AG04450 (cell line): ENCODE data around the gene KCNJ6. TPM values are rescaled to one million over a fixed set of nuclear protein-coding genes. Genes with fewer than 3 reads are reported as not detected.

Experiments used
- CTCF ChIA-PET: fragments of 300-600, 350-600 bp; formaldehyde crosslinking; extraction: SDS; loops from one replicate; lab custom pipeline; 2022; ENCODE audit warnings: antibody characterized with exemption, inconsistent platforms; lab: Charles Lee
- POLR2A ChIA-PET: fragments of 350-600 bp; formaldehyde crosslinking; extraction: SDS; loops from one replicate; lab custom pipeline; 2021; ENCODE audit warnings: antibody characterized with exemption, inconsistent platforms; lab: Yijun Ruan, JAX
- DNase-seq: peaks from one replicate; pipeline ENCODE4 v3.0.0-alpha.2; 2011; ENCODE audit warnings: low read depth, low spot score
- H3K27ac ChIP-seq: one replicate; pipeline ENCODE4 v1.5.1; 2012; ENCODE audit warnings: low read depth, low read length, control low read depth
- H3K27me3 ChIP-seq: one replicate; pipeline ENCODE4 v1.6.0; 2012; ENCODE audit warnings: low read length; ENCODE audit not compliant: control insufficient read depth, insufficient read depth
- H3K4me3 ChIP-seq: 2 replicates; pipeline ENCODE4 v1.5.1; 2011; ENCODE audit warnings: mild to moderate bottlenecking, low read depth, low read length, control low read depth
- H3K9me3 ChIP-seq: 2 replicates; pipeline ENCODE4 v1.5.1; 2012; ENCODE audit warnings: low read length; ENCODE audit not compliant: control insufficient read depth, insufficient read depth
- polyA plus RNA-seq: library from polyadenylated mRNA; depleted of rRNA; stranded (reverse); fragments of >200 nt; gene quantifications from 2 replicates; pipeline ENCODE4 v1.2.3, GENCODE V29; 2011
- TF ChIP-seq, protein P1 (sequence below): IDR thresholded peaks from 2 replicates; pipeline ENCODE4 v1.5.1; 2011; ENCODE audit warnings: low read depth, low read length, control low read depth, inconsistent platforms

Gene KCNJ6
- polyA plus RNA-seq, 1 experiment = 0.02 TPM

DNA sequence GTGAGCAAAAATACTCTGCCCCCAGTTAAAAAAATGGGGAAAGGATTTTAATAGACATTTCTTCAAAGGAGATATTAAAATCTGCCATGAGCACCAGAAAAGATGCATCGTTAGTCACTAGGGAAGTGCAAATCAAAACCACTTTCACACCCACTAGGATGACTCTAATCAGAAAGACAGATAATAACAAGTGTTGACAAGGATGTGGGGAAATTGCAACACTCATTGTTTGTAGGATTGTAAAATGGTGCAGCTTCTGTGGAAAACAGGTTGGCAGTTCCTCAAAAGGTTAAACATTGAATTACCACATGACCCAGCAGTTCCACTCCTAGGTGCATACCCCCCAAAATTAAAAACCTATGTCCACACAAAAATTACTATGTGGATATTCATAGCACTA is 112.3 kb downstream of the KCNJ6 start:
- H3K4me3 ChIP-seq = no peak overlapping the region
- POLR2A ChIA-PET = no interaction called here

DNA sequence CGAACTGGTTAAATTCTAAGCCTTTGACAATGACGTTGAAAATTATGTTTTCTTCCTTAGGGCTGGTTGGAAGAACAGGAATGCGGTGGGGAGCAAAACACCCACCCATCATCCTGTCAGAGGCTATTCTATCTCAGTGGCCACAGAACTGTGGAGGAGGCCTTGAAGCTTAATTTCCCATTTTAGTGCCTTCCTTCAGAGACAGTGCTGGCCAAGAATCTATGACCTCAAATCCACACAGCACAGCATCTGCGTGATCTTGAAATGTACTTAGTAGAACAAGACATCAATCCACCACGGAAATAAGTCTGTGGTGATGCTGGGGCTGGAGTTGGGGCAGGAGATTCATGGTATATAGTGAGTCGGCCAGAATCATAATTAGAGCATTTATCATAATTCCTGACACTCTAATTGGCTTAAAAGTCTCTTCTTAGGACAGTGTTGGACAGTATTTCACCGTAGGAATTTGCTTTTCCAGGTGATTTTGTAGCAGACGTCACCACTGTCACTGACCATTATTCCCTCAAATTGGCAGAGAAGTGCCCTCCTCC is 113.1 kb downstream of the KCNJ6 start:
- TF ChIP-seq, protein P1, sequence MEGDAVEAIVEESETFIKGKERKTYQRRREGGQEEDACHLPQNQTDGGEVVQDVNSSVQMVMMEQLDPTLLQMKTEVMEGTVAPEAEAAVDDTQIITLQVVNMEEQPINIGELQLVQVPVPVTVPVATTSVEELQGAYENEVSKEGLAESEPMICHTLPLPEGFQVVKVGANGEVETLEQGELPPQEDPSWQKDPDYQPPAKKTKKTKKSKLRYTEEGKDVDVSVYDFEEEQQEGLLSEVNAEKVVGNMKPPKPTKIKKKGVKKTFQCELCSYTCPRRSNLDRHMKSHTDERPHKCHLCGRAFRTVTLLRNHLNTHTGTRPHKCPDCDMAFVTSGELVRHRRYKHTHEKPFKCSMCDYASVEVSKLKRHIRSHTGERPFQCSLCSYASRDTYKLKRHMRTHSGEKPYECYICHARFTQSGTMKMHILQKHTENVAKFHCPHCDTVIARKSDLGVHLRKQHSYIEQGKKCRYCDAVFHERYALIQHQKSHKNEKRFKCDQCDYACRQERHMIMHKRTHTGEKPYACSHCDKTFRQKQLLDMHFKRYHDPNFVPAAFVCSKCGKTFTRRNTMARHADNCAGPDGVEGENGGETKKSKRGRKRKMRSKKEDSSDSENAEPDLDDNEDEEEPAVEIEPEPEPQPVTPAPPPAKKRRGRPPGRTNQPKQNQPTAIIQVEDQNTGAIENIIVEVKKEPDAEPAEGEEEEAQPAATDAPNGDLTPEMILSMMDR = no peak
- H3K27me3 ChIP-seq = no peaks in the 10 kb centered on the region
- H3K9me3 ChIP-seq = no peaks in the 10 kb centered on the region
- no peak overlapping the region for H3K4me3 ChIP-seq
- CTCF ChIA-PET = no interaction called here
- POLR2A ChIA-PET = no interaction called here
- no peak overlapping the region for H3K27ac ChIP-seq
- no peak for DNase-seq

More for the DNA sequence above, 112.3 kb downstream of the KCNJ6 start:
- DNase-seq = no peak
- no peaks in the 10 kb centered on the region for H3K27me3 ChIP-seq
- no peaks in the 10 kb centered on the region for H3K9me3 ChIP-seq
- CTCF ChIA-PET = no interaction called here
- TF ChIP-seq, protein P1 = no peak
- no peak overlapping the region for H3K27ac ChIP-seq

DNA sequence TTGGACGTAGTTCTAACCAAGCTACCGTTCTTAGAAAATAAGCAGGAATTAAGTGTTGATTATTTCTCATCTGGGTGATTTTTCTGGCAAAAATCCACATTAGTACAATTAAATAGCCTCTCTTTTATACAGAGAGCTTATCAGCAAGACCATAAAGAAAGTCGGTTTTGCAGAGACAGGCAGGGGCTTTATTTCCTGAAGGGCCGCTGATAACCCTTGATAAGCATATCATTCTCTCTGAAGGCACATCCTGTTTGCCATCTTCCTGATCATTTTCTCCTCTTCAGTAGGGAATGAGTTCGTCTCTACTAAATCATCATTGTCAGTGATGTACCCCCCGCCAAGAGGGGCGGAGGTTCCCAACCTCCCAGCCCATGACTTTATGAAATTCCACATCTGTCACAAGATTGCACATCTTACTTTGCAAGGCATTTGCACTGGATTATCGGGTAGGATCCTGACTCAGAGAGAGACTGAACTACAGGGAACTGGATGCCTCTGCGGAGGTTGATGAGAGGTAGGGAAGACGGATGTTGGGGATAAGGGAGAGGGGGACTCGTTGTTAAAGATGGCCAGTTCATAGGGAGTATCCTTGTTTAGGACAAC is 115.7 kb downstream of the KCNJ6 start:
- Histone ChIP-seq H3K9me3 (no peaks in the 10 kb centered on the region), H3K27ac (no peak overlapping the region), H3K4me3 (no peak overlapping the region), H3K27me3 (no peaks in the 10 kb centered on the region)
- POLR2A ChIA-PET = no interaction called here
- TF ChIP-seq, protein P1 = no peak
- DNase-seq = no peak
- CTCF ChIA-PET = interaction anchor here (0.8 kb wide), 1 partner anchor 83 kb away, joined by 3 read pairs; no protein-coding TSS in a partner anchor

DNA sequence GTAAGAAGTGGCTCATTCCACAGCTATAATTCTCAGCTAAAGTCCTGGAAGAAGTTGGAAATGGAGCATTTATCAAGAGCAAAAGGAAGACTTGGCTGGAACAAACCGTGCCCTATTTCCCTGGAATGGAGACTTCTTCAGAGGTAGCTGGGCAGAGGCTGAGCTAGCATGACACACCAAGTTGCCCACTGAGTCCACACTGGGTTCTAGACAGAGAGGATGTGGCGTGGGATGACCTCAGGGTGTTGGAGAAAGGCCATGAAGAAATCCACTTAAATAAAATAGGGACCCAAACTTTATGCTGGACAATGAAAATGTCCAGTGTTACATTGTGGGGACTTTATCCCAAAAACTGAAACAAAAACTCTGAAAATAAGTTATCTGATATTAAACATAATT is 116.2 kb downstream of the KCNJ6 start:
- ChIA-PET CTCF (interaction anchor here (0.8 kb wide), 1 partner anchor 83 kb away, joined by 3 read pairs; no protein-coding TSS in a partner anchor), POLR2A (interaction anchor here (0.6 kb wide), 1 partner anchor 656 kb away, joined by 3 read pairs; no protein-coding TSS in a partner anchor)
- no peak overlapping the region for H3K27ac ChIP-seq
- TF ChIP-seq, protein P1 = no peak
- H3K9me3 ChIP-seq = no peaks in the 10 kb centered on the region
- H3K4me3 ChIP-seq = no peak overlapping the region
- no peaks in the 10 kb centered on the region for H3K27me3 ChIP-seq
- no peak for DNase-seq

DNA sequence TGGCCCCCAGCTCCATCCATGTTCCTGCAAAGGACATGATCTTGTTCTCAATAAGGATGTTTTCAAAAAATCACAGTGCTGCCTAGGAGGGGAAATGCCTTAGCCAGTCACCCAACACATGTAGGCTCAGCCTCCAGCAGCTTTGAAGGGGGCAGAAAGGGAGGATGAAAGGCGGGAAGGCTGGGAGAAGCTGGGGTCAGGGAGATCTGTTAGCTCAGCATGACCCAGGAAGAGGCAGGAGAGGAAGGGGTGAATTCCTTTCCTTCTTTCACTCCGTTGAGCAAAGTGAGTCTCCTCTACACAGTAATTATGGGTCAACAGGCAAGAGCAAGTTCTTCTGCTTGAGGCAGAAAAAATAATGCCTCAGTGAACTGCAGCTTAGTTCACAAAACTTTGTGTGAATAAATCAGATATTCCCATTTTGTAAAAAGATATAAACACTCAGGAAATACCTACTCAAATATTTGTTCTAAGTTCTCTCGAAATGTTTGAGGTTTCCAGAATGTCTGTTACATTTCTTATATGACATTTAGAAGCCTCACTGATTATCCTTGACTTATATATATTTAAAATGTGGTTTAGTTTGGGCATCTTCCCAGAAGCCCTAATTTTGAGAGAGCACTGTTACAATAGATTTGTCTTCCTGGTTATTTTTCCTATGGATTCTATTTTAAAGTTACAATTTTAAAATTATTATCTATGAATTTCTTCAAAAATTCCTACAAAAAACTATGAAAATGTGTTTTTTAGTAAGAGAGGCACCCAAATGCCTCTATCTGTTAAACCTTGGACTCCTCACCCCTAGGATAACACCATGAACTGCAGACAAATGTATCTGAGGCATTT is 116.8 kb downstream of the KCNJ6 start:
- TF ChIP-seq, protein P1 = no peak
- H3K27me3 ChIP-seq = no peaks in the 10 kb centered on the region
- no peak for DNase-seq
- ChIA-PET CTCF (no interaction called here), POLR2A (interaction anchor here (0.6 to 1.0 kb wide), 2 partner anchors 18 to 657 kb away, joined by 3 to 14 read pairs; no protein-coding TSS in a partner anchor)
- H3K27ac ChIP-seq = no peak overlapping the region
- no peak overlapping the region for H3K4me3 ChIP-seq
- H3K9me3 ChIP-seq = no peaks in the 10 kb centered on the region
